HG02763 (cell line): ENCODE results near the gene ZNF780B.

ENCODE experiments used
- ATAC-seq: cut with Tn5 transposase; IDR thresholded peaks from one replicate; pipeline ENCODE4 v1.9.1; 2021; ENCODE audit warnings: mild to moderate bottlenecking, moderate library complexity; ENCODE audit not compliant: unreplicated experiment

Gene ZNF780B

DNA sequence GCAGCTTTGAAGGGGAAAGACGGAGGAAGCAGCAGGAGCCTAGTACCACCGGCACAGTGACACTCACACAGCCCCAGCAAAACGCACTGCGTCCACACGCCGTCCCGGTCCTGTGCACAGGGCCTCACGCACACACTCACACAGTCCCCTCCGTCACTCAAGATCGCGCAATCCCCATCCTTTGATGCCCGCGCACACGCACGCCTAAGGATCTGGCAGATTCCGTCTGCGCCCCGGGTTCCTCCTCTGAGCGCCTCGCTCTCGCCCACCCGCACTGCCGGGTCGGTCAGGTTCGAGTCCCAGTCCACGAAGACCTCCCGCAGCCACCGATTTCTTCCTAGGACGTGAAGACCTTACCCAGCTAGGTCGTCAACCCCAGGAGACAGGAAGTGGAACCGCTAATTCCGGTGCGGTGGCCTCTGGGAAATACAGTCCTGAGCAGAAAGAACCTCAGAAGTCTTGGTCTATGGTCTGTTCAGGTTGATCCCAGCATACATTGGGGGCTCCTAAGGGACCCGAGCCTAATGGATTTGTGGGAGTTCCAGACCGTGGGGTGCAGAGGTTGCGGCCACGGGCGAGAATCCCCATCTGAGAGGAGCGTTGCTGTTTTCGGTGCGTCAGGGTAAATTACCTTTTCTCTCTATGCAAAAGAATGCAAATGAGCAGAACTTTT is at the start of gene ZNF780B:
Gene ZNF780B, minus strand, starts transcription at position 400 of the 673 bp plus-strand sequence. CDS start 5,899 bp downstream, outside the sequence.
- ATAC-seq, result peak; percentile 68

DNA sequence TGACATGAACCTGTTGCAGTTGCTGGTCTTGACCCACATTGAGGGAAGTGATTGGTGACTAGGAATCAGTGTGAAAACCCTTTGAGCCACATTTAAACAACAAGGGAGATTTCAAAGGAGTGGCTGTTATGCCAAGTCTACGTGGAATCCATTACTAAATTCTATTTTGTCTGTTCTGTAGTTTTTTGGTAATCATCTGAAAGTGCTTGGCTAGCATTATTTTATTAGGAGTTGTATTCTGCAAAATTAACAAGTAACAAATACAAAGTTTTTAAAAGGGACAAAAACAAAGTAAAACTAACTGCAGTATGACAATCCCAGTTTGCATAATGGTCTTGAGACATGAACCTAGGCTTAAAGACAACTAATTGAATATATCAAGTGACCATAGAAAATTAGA is 48.7 kb upstream of the ZNF780B start:
- ATAC-seq, result no peak

DNA sequence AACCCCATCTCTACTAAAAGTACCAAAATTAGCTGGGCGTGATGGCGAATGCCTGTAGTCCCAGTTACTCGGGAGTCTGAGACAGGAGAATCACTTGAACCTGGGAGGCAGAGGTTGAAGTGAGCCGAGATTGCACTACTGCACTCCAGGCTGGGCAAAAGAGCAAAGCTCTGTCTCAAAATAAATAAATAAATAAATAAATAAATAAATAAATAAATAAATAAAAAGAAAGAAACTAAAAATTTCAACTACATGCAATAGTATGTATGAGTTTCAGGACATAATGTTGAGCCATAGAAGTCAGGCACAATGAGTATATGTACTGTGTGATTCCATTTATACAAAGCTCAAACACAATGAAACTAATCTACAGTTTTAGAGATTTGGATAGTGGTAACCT is 47.6 kb upstream of the ZNF780B start:
- ATAC-seq, result no peak

DNA sequence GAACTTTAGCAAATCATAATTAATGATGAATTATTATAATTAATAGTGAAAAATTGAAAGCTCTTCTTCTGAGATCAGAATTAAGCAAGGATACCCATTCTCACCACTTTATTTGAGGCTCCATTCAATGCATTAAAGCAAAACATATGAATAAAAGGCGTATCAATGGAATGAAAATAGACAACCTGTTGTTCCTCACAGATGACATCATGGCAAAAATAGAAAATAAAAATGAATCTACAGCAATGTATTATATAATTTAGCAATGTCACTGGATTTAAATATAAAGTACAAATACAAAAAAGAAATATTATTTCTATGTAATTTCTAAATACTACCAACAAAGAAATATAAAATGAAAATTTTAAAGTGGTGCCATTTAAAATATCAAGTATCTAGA is 45.8 kb upstream of the ZNF780B start:
- ATAC-seq, result no peak

DNA sequence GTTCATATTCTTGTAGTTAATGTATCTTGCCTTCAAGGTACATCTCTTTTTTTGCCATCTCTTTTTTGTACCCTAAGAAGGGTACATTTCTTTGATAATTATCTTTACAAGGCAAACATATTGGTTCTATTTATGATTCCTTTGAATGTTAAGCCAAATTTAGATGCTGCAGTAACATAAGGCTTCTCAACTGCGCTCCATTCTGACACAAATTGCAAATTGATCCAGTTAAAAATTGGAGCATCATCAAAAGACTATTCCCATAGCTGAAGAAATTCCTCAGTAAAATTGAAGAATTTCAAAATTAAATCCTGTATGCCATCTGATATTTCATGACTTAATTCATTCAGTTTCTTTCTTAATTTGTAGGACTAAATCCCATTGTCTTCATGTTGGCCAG is 37.4 kb upstream of the ZNF780B start:
- ATAC-seq, result no peak

DNA sequence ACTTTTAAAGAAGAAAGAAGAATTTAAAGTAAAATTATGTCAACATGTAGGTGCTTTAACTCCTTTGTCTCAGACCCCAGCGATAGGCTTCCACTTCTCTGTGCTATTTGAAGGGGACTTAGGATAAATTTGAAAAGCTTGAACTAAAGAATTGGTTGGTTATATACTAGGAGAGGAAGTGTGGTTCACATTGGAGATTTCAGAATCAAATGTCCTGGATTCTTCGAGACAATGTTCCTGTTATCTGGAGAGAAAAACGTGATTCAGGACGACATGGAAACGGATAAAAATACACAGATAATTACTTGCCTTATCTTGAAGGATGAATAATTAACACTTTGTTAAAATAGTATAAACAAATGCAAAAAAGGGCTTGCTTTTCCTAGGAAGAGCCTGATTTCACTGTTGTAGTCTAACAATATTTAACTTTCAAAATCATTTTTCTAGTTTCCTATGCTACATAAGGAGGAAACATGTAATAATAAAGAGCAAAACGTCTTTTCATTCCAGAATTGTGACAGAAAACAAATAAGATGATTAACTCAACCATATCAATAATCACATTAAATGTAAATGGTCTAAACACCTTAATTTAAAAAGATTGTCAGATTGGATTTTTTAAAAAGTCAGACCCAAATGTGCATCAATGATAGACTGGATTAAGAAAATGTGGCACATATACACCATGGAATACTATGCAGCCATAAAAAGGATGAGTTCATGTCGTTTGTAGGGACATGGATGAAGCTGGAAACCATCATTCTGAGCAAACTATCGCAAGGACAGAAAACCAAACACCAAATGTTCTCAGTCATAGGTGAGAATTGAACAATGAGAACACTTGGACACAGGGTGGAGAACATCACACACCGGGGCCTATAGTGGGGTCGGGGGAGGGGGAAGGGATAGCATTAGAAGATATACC is 35.4 kb upstream of the ZNF780B start:
- ATAC-seq, result no peak

DNA sequence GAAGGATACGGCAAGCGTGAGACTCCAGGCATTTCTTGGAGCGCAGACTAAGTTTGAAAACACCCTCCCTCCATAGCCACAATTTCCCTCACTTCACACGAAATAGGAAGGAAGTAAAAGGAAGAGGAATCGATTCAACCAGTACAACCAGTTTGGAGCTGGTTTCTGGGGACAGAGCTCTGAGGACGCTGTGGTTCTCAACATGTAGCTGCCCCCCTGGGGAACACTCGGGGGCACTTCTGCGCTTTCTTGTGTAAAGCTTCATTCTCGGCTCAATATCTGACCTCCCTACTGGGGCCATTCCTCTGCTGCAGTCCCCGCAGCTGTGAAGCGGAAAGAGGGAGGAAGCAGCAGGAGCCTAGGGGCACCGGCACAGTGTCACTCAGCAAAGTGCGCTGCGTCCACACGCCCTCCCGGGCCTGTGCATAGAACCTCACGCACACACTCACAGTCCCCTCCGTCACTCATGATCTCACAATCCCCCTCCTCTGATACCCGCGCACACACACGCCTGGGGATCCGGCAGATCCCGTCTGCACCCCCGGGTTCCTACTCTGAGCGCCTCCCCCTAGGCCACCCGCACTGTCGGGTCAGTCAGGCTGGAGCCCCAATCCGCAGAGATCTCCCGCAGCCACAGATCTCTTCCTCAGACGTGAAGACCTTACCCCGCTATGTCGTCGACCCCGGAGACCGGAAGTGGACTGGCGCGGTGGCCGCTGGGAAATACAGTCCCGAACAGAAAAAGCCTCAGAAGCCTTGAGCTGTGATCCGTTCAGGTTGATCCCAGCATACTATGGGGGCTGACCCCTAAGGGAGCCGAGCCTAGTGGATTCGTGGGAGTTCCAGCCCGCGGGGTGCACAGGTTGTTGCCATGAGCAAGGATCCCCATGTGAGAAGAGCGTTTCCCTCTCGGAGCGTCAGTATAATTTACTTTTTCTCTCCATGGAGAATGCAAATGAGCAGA is 34.5 kb upstream of the ZNF780B start, which contains the start of gene ZNF780A:
Gene ZNF780A, minus strand, starts transcription at position 703 of the 964 bp plus-strand sequence. CDS start 6,190 bp downstream, outside the sequence.
- ATAC-seq, result peak; percentile 78

DNA sequence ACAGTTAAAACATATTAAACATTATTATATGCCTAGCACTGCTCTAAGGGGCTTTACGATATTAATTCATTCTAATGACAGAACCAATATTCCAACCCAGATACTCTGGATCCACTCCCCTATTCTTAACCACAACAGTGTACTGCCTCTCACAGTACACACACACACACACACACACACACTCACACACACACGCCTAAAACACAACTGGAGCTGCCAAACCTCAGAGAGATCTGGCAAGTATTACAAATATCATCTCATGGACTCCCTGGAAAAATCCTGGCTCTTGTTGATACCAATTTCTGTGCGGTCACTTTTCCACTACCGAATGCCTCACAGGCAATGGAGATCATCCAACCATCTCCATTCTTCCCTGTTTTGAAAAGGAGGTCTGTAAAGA is 33.4 kb upstream of the ZNF780B start:
- ATAC-seq, result no peak

DNA sequence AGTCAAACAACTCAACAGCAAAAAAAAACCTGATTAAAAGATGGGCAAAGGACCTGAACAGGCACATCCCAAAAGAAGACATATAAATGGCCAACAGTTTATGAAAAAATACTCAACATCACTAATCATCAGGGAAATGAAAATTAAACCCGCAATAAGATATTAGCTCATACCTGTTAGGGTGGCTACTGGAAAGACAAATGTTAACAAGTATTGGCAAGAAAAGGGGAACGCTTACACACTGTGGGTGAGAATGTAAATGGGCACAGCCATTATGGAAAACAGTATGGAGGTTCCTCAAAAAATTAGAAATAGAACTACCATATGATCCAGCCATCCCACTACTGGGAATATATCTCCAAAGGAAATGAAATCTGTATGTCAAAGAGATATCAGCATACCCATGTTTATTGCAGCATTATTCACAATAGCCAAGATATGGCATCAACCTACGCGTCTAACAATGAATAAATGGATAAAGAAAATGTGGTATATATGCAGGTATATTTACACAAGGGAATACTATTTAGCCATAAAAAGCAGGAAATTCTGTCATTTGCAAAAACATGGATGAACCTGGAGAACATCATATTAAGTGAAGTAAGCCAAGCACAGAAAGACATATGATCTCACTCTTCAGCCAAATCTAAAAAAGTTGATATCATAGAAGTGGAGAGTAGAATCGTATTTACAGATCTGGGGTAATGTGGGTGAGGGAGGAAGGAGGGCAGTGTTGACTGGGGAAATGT is 32.4 kb upstream of the ZNF780B start:
- ATAC-seq, result no peak

DNA sequence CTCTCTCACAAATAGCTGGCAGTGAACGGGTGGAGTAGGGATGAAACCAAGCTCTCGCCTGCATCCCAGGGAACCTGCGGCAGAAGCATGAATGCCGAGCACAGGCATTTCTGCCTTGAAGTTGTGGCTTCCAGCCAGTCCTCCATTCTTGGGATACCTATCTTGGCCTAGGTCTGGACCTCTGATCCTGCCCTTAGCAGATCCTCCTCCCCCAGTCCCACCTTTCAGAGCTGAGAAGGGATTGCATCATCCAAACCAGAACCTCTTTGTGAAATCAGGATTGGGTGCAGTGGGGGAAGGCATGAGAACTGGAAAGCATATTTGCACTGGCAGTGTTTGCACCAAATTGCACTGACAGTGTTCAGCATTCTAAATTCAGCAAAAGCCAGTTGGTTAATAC is 28.9 kb upstream of the ZNF780B start:
- ATAC-seq, result no peak

DNA sequence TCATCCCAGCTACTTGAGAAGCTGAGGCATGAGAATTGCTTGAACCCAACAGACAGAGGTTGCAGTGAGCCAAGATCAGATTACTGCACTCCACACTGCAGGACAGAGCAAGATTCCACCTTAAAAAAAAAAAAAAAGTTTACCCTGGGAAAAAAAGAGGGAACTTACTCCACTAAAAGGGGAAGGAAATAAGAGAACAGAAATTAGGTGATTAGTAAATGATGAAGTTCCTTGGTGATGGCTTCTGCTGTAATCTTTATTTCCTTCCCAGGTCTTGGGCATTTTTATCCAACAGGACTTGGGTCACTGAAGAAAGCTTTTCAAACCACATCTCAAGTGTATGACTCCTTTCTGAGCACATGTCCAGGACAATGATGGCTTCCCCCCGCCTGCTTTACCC is 25.4 kb upstream of the ZNF780B start:
- ATAC-seq, result no peak

DNA sequence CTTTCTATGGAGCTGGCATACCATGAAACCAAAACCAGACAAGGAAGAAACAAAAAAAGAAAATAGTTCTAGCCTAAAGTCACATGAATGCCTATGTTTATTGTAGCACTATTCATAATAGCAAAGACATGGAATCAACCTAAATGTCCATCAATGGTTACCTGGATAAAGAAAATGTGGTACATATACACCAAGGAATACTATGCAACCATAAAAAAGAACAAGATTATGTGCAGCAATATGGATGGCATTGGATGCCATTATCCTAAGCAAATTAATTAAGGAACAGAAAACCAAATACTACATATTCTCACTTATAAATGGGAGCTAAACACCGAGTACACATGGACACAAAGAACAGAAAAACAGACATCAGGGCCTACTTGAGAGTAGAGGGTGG is 24.3 kb upstream of the ZNF780B start:
- no peak for ATAC-seq

DNA sequence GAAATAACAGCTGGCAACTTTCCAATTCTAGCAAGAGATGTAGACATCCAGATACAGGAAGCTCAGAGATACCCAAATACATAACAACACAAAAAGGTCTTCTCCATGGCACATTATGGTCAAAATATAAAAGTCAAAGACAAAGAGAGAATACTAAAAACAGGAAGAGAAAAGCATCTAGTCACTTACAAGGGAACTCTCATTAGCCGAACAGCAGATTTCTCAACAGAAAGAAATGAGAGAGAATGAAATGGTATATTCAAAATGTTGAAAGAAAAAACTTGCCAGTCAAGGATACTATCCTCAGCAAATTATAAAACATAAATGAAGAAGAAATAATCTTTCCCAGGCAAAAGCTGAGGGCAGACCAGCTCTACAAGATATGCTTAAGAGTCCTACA is 22.3 kb upstream of the ZNF780B start:
- no peak for ATAC-seq

DNA sequence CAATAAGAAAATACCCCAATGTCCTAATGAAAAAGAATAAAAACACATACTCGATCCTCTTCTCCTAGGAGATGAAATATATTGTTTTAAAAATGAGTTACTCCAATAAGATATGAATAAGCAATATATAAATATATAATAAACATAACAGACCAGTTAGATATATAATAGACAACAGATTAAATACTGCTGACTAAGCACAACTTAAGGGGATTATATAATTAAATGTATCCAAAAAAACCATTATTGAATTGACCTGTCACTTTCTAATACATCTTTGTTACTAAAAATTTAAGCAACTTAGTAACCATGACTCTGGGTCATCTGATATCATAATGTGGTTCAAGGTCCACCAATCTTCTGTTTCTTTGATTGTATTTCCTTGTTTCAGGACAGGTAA is 14.0 kb upstream of the ZNF780B start:
- ATAC-seq, result no peak

DNA sequence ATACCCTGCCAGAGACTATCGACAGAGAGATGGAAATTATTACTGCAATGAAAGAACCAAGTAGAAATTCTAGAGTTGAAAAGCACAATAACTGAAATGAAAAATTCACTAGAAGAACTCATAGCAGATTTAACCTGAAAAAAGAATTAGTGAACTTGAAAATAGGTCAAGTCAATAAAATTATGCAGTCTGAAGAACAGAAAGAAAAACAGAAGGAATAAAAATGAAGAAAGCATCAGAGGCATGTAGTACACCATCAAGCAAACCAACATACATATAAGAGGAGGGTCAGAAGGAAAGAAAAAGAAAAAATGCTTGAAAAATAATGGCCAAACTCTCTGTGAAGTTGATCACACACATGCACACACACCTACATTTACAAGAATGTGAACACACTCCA is 3.6 kb upstream of the ZNF780B start:
- ATAC-seq, result no peak

DNA sequence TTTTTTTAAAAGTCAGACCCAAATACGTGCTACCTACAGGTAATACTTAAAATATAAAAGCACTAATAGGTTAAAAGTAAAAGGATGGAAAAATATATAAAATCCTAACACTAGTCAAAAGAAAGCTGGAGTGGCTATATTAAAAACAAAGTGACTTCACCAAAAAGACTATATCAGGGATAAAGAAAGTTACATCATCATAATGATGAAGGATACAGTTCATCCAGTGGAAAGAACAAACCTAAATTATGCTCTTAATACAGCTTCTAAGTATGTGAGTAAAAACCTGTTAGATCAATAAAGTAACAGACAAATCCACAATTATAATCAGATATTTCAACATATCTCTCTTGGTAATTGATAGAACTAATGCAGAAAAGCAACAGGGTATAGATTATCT is 1.1 kb upstream of the ZNF780B start:
- no peak for ATAC-seq

DNA sequence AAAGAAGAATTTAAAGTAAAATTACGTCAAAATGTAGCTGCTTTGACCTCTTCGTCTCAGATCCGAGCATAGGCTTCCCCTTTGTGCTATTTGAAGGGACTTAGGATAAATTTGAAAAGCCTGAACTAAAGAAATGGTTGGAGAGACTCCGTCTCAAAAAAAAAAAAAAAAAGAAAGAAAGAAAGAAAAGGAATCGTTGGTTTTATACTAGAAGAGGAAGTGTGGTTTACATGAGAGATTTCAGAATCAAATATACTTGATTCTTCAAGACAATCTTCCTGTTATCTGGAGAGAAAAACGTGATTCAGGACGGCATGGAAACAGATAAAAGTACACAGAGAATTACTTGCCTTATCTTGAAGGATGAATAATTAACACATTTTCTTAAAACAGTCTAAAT is 474 bp upstream of the ZNF780B start:
- no peak for ATAC-seq

DNA sequence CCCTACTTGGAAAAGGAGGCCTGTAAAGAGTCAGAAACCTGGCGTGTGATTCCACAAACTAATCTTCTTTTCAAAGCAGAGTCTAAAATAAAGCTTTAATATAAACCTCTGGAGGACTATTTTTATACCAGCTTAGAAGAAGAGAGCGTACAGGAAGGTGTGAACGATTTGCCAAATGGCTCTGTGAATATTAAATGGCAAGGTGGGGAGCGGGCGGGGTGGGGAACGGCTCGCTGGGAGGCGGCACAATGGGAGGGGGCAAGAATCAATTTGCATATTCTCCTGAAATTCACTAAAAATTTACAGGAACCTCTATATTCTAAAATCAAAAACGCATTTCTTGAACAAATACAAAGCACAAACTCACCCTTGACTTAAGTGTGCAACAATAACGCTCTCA is 982 bp downstream of the ZNF780B start:
- ATAC-seq, result no peak

DNA sequence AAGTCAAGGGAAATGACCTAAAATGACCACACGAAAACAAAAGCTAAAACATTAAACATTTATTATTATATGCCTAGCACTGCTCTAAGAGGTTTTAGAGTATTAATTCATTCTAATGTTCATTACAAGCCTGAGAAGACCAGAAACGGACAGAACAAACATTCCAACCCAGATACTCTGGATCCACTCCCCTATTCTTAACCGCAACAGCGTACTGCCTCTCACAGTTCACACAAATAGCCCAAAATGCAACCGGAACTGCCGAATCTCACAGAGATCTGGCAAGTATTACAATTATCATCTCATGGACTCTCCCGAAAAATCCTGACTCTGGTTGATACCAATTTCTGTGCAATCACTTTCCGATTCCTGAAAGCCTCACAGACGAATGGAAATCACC is 1.4 kb downstream of the ZNF780B start:
- ATAC-seq, result no peak

DNA sequence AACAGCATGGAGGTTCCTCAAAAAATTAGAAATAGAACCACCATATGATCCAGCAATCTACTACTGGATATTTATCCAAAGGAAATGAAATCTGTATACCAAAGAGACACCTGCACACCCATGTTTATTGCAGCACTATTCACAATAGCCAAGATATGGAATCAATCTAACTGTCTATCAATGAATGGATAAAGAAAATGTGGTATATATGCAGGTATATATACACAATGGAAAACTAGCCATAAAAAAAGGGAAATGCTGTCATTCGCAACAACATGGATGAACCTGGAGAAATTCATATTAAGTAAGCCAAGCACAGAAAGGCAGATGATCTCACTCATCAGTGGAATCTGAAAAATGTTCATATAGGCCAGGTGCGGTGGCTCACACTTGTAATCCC is 2.5 kb downstream of the ZNF780B start:
- ATAC-seq, result no peak
